ENCODE data around the gene PXDC1.
"Not testable (repeated sequence)": the region's sequence is repeated elsewhere in the genome, so short reads cannot be mapped to it uniquely, and the experiment has no call there.

Gene PXDC1

DNA sequence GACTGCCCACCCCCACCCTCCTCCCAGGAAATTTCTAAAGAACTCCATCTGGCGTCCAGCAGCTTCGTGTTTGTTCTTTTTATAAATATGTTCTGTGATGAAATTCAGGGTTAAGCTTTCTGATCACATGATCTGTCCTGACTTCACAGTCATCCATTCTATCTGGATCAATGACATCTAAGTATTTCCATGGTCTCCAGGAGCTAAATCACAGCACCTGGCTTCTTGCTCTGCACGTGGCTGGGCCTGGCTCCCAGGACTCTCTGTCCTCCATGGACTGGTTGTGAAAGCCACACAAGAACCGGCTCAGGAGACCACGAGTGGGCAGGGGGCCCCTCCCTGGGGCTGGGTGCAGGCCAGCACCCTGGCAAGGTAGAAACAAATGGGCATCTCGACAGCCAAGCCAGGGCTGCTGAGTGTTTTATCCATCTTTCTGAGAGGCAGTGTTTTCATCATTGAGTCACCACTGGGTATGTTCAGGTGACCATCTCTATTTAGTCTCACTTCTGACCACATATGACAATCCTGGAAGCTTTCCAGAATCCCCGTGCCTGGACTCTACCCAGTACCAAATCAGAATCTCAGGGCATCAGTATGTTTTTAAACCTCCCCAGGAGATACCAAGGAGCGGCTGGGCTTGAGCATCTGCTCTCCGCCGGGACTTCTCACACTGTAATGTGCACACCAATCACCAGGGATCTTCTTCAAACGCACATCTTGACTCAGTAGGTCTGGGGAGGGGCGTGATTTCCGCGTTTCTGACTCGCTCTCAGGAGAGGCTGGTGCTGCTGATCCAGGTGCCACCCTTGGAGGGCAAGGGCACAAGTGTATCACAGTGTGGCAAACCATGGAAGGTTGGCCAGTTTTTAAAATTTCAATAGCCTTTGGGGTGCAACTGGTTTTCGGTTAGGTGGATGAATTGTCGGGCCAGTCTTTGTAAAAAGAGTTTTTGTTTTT is 31.6 kb upstream of the PXDC1 start:
- DNase-seq = no peak

GRCh38 chr6:3781504-3781903 is 30.0 kb upstream of the PXDC1 start:
- DNase-seq = no peak

GRCh38 chr6:3779574-3779849 is 28.0 kb upstream of the PXDC1 start:
- no peak for DNase-seq

DNA sequence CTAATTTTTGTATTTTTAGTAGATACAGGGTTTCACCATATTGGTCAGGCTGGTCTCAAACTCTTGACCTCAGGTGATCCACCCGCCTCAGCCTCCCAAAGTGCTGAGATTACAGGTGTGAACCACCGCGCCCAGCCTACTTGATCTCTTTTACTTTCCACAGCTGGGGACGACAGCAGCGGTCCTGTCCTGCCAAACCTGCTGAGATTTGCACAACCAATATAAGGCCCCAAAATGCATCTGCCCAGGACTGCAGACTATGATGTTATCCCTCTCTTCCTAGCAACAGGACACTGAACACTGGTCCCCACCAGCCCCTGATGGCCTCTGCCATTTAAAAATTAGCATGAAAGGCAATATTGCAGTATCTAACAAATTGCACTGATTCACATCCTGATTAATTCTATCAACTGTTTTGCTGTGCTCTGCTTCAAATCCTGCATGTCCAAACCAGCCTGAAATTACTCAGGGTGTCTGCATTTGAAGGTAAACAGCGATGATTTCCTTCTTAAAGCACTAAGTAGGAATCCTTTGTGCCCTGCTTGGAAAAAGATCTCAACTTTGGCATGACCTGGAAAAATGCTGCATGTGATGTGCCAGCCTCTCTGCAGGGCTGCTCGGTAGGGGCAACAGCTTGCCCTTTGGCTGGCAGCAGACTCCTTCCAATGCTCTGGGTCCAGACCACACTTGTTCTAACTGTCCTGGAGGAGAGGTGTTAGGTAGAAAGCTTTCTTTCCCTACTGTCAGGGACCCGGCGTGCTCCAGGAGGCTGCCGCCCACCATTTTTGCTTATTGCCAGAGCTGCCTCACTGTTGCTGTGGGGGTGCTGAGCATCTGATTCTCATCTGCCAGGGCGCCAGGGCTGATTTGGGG is 27.4 kb upstream of the PXDC1 start:
- DNase-seq = no peak

- no peak for DNase-seq
Measured at GRCh38 chr6:3777730-3778461, 26.4 kb upstream of the PXDC1 start.

- DNase-seq = no peak
Measured at GRCh38 chr6:3776881-3777507, 25.5 kb upstream of the PXDC1 start.

- DNase-seq = no peak
Measured at GRCh38 chr6:3775847-3776246, 24.3 kb upstream of the PXDC1 start.

- DNase-seq = no peak
Measured at GRCh38 chr6:3775386-3775785, 23.9 kb upstream of the PXDC1 start.

DNA sequence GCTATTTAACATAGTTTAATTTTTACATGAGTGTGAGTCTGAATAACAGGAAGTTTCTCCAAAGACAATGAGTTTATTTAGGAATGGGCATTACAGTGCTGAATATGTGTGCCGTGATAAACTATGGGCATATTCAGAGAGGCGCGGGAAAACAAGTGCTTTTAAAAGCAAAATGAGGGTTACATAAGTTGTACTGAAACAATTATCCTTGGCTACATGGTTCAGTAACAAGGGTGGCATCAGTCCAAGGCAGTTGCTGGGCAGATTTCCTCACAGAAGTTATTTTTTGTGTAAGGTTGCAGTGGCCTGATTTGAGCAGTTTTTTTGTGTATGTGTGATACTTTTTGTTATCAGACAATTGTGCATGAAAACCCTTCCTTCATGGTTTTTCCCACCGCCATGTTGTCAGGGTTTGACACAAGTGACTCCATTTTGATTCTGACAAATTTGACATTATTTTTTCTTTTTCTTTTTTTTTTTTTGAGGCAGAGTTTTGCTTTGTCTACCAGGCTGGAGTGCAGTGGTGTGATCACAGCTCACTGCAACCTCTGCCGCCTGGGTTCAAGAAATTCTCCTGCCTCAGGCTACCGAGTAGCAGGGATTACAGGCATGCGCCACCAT is 22.3 kb upstream of the PXDC1 start:
- DNase-seq = no peak

- not testable (repeated sequence) for DNase-seq
Measured at GRCh38 chr6:3772127-3772999, 20.9 kb upstream of the PXDC1 start.

- DNase-seq = no peak
Measured at GRCh38 chr6:3771407-3772011, 20.0 kb upstream of the PXDC1 start.

DNA sequence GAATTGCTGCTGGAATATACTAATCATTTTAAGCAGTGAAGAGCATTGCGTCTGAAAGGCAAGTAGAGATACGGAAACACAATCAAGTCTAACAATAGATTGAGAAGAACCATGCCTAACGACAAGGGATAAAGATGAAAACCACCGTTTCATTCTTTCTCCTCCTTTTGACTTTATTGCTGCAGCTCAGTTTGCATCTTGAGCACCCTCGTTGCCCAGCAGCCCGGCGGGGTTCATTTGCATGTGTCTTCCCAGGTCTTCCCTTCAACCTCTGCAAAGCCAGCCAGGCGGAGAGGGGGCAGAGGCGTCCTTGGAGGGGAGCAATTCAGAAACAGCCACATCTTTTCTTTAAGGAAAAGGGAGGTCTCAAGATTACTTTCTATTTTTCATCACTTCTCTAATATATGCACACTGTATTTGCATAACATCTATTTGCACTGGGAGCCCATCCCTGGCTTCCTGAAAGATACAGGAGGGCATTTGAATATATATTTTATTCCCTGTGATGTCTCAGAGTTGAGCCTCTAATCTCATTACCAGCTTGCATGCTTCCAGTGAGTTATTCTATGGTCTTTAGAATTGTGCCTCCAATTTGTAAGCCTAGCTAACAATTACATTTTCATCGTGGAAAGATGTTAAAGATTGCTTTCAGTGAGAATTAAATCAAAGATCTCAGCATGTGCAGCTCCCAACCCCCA is 18.7 kb upstream of the PXDC1 start:
- DNase-seq = no peak

- no peak for DNase-seq
Measured at GRCh38 chr6:3769610-3770009, 18.1 kb upstream of the PXDC1 start.

DNA sequence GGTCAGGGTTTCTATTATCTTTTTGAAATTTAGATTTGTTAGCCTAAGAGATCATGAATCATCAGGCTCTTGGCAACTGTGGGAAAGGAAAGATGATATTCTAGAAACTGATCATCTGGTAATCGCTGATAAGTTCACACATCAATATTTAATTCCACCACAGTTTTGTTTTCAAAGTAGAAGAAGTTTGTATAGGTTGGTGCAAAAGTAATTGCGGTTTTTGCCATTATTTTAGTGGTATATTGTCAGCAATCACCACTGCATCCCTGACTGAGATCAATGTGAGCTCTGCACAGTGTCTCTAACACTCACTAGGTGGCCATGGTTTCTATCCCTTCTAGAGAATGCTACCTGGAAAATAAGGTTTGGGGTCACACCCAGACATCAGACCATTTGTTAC is 17.0 kb upstream of the PXDC1 start:
- DNase-seq = no peak

DNA sequence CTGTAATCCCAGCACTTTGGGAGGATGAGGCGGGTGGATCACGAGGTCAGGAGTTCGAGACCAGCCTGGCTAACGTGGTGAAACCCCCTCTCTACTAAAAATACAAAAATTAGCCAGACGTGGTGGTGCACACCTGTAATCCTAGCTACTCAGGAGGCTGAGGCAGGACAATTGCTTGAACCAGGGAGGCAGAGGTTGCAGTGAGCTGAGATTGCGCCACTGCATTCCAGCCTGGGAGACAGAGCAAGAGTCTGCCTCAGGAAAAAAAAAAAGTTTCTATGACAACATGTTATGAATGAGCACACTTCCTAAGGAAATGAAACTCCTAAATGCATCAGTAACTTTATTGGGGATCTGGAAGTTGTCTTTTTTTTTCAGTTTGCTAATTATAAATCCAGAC is 16.0 kb upstream of the PXDC1 start:
- not testable (repeated sequence) for DNase-seq

- DNase-seq = no peak
Measured at GRCh38 chr6:3766214-3766613, 14.7 kb upstream of the PXDC1 start.

DNA sequence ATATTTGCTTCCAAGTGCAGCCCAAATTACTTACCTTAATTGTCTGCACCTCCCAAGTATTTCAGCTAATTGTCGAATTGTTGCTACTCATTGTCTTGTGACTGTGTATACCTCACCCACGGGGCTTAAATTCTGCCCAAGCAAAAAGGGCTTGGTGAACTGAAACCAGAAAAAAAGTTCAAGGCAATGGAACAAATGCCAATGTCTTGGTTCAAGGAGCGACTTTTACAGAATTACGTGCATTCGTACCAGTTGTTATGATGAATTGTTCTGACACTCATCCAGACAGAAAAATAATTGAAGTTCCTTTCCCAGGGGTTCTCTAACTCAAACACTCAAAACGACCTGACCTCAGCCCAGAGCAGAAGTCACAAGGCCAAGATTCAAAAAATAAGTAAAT is 13.9 kb upstream of the PXDC1 start:
- DNase-seq = no peak

- no peak for DNase-seq
Measured at GRCh38 chr6:3764516-3765335, 13.2 kb upstream of the PXDC1 start.

DNA sequence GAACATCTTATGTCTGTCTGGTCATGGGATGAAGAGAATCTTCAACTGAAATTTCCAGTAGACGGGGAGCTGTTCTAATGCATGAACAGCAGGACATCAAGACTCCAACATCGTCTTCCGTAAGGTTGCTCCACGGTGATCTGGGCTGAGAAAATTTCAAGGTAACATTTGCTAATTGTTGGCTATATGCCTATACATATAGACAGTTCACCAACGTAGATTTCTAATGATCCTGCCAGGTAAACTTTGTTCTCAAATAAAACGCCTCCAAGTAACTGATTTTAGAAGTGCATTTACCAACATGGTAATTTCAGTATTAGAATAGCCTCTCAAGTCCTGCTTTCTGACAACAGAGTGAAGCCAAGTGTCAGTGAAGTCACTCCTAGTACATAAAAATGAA is 11.3 kb upstream of the PXDC1 start:
- DNase-seq = no peak

Data from activated CD4-positive, CD25-positive, alpha-beta regulatory T cell treated with anti-CD3 and anti-CD28 coated beads, Interleukin-2, amount 50 U/mL, for 72 hours (primary cell).